HFFc6 (cell line): ENCODE results near the gene MTMR2. TPM values are rescaled to one million over a fixed set of nuclear protein-coding genes. Genes with fewer than 3 reads are reported as not detected.

ENCODE experiments used
- DNase-seq: peaks from one replicate; pipeline ENCODE4 v3.0.0-alpha.2; 2018
- H3K27ac Mint-ChIP-seq: 2 replicates; pipeline ENCODE4 v1.8.0; 2020; ENCODE audit warnings: mild to moderate bottlenecking, mixed read lengths
- H3K27me3 Mint-ChIP-seq: 2 replicates; pipeline ENCODE4 v1.8.0; 2021; ENCODE audit warnings: mild to moderate bottlenecking, moderate library complexity, mixed read lengths; ENCODE audit not compliant: insufficient read depth
- H3K36me3 Mint-ChIP-seq: 2 replicates; pipeline ENCODE4 v1.8.0; 2021; ENCODE audit warnings: low read depth, mixed read lengths
- H3K4me1 Mint-ChIP-seq: 2 replicates; pipeline ENCODE4 v1.8.0; 2020; ENCODE audit warnings: low read depth, mixed read lengths
- H3K4me3 Mint-ChIP-seq: 2 replicates; pipeline ENCODE4 v1.8.0; 2020; ENCODE audit warnings: mild to moderate bottlenecking, moderate library complexity, mixed read lengths
- H3K9me3 Mint-ChIP-seq: 2 replicates; pipeline ENCODE4 v1.8.0; 2020; ENCODE audit warnings: mild to moderate bottlenecking, mixed read lengths
- CTCF ChIP-seq: fragments of 200-600 bp; sonication (generic); IDR thresholded peaks from 2 replicates; pipeline ENCODE4 v1.5.0; 2021; ENCODE audit warnings: antibody characterized with exemption, mild to moderate bottlenecking
- total RNA-seq, 6 experiments: library from RNA; stranded (reverse); fragmentation: NEBNext Ultra II Directional; extraction: Animal tissue kit (Norgen Biotek cat#: 25700); gene quantifications; 2 replicates in 1 of 6; 3 replicates in 5 of 6; pipeline ENCODE4 v1.2.3, GENCODE V29; 2021

Gene MTMR2
- total RNA-seq, 6 experiments from 2014 or later, result 40.0 to 52.1 (median 48.4) TPM

DNA sequence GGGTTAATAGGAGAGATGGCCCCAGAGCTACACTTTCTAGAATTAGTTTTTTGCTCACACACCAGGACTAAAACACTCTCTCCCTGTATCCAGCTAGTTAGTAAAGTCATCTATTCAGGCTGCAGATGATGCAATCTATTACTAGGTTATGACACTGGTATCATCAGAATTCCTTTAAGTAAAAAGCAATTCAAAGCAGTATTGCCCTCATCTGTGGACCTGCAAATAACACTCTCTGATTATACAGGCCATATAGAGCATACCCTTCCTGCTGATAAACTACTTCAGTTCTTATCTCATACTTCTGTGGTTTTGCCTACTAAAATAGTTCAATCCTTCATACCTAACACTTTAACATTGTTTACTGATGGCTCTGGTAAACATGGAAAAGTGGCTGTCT lies 13.5 kb upstream of the MTMR2 start:
- Mint-ChIP-seq H3K27ac (no peak overlapping the region), H3K4me1 (peaks cover 7% of the 10 kb centered on the region), H3K9me3 (no peaks in the 10 kb centered on the region), H3K4me3 (no peak overlapping the region), H3K27me3 (no peaks in the 10 kb centered on the region), H3K36me3 (no peaks in the 10 kb centered on the region)
- no peak for DNase-seq
- TF ChIP-seq CTCF, result no peak

GRCh38 chr11:95933594-95933993 lies 9.7 kb upstream of the MTMR2 start:
- Mint-ChIP-seq H3K36me3 (peaks cover 15% of the 10 kb centered on the region), H3K9me3 (peaks cover 11% of the 10 kb centered on the region), H3K4me1 (no peaks in the 10 kb centered on the region), H3K27me3 (no peaks in the 10 kb centered on the region), H3K4me3 (no peak overlapping the region), H3K27ac (no peak overlapping the region)
- no peak for TF ChIP-seq CTCF
- no peak for DNase-seq

DNA sequence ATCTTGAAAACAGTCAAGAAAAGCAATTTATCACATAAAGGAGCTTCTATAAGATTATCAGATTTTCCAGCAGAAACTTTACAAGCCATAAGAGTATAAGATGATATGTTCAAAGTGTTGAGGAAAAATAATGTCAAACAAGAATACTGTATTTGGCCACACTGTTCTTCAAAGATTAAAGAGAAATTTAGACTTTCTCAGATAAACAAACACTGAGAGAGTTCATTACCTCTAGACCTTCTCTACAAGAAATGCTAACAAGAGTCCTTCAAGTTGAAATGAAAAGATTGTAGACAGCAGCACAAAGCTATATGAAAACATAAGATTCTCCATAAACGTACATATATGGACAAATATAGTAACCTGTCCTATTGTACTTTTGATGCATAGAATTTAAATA lies 8.0 kb upstream of the MTMR2 start:
- Mint-ChIP-seq H3K9me3 (peaks cover 11% of the 10 kb centered on the region), H3K4me1 (no peaks in the 10 kb centered on the region; the same call in 1 of the 2 replicates)

DNA sequence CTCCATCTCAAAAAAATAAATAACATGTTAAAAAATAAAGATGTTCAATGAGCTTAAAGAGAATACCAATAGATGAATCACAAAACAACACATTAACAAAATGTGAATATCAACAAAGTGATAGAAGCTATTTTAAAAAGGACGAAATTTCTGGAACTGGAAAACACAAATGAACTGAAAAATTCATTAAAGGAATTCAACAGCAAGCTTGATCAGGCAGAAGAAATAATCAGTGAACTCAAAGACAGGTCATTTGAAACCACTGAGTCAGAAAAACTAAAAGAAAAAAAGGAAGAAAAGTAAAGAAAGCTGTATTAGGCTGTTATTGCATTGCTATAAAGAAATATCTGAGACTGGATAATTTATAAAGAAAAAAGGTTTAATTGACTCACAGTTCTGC lies 7.0 kb upstream of the MTMR2 start:
- no peak overlapping the region for H3K27ac Mint-ChIP-seq
- TF ChIP-seq CTCF, result no peak
- peaks cover 11% of the 10 kb centered on the region for H3K9me3 Mint-ChIP-seq
- no peaks in the 10 kb centered on the region; the same call in 1 of the 2 replicates for H3K4me1 Mint-ChIP-seq
- H3K27me3 Mint-ChIP-seq, result no peaks in the 10 kb centered on the region
- H3K36me3 Mint-ChIP-seq, result peaks cover 15% of the 10 kb centered on the region
- H3K4me3 Mint-ChIP-seq, result no peak overlapping the region
- no peak for DNase-seq

More for the DNA sequence above, 8.0 kb upstream of the MTMR2 start:
- H3K27me3 Mint-ChIP-seq, result no peaks in the 10 kb centered on the region
- no peak overlapping the region for H3K4me3 Mint-ChIP-seq
- H3K36me3 Mint-ChIP-seq, result peaks cover 15% of the 10 kb centered on the region
- H3K27ac Mint-ChIP-seq, result no peak overlapping the region
- DNase-seq, result no peak
- TF ChIP-seq CTCF, result no peak

GRCh38 chr11:95926726-95927125 lies 2.8 kb upstream of the MTMR2 start:
- H3K4me3 Mint-ChIP-seq, result no peak overlapping the region
- H3K36me3 Mint-ChIP-seq, result peaks cover 18% of the 10 kb centered on the region
- H3K27ac Mint-ChIP-seq, result no peak overlapping the region
- H3K9me3 Mint-ChIP-seq, result peaks cover 10% of the 10 kb centered on the region
- no peak for DNase-seq
- peaks cover 23% of the 10 kb centered on the region for H3K4me1 Mint-ChIP-seq
- TF ChIP-seq CTCF, result no peak
- H3K27me3 Mint-ChIP-seq, result peaks cover 1% of the 10 kb centered on the region; the same call in 1 of the 2 replicates

- Mint-ChIP-seq H3K27me3 (peaks cover 1% of the 10 kb centered on the region; the same call in 1 of the 2 replicates), H3K27ac (peak overlapping the region; percentile 97), H3K4me3 (peak overlapping the region; percentile 98), H3K4me1 (peaks cover 29% of the 10 kb centered on the region), H3K9me3 (no peaks in the 10 kb centered on the region), H3K36me3 (peaks cover 6% of the 10 kb centered on the region)
- no peak for TF ChIP-seq CTCF
- DNase-seq, result no peak
Measured at GRCh38 chr11:95925011-95925410, 1.1 kb upstream of the MTMR2 start.
